GM10266 (cell line): Measurements from ENCODE around the gene HADH.

Experiments
- DNase-seq: peaks from one replicate; pipeline ENCODE4 v3.0.0; 2012; ENCODE audit errors: extremely low spot score
- CTCF ChIP-seq: IDR thresholded peaks from 2 replicates; pipeline ENCODE4 v1.5.1; 2012; ENCODE audit warnings: mild to moderate bottlenecking, low read depth; ENCODE audit not compliant: control insufficient read depth, insufficient read depth; ENCODE audit errors: missing control alignments

HADH gene

GRCh38 chr4:107970063-107970798, 19.5 kb upstream of the HADH start:
- DNase-seq: no peak
- TF ChIP-seq CTCF: no peak

DNA sequence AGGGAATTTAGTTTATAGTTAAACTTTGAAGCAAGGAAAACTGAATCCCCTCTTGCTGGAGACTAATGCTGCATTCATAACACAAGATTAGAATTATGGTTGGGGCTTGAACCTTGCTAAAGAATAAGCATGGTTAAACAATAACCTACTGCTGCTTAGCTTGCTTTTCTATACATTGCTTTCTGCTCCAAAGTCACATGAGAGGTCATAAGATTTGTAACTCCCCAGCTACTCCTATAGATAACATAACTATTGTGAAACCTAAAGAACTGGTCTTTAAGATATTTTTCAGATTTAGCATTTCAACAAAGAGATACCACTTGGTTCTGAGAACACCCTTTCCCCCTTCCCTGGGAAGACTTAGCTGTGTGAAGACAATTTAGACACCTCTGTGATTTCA, 17.1 kb upstream of the HADH start:
- TF ChIP-seq CTCF: no peak

GRCh38 chr4:107974523-107974922, 15.2 kb upstream of the HADH start:
- DNase-seq: no peak
- TF ChIP-seq CTCF: no peak

More for the DNA sequence above, 17.1 kb upstream of the HADH start:
- DNase-seq: no peak

- no peak for DNase-seq
These were observed 12.2 kb upstream of the HADH start for GRCh38 chr4:107977482-107977881.

GRCh38 chr4:107977966-107978705, 11.6 kb upstream of the HADH start:
- TF ChIP-seq CTCF: no peak
- no peak for DNase-seq

More at GRCh38 chr4:107977482-107977881, 12.2 kb upstream of the HADH start:
- TF ChIP-seq CTCF: no peak

GRCh38 chr4:107978716-107979451, 10.8 kb upstream of the HADH start:
- no peak for DNase-seq
- TF ChIP-seq CTCF: no peak
